Neutrophil (primary cell): ENCODE results near the gene OMD.

Experiments used
- H3K27ac ChIP-seq: fragments of 200-600 bp; sonication (generic); 2 replicates; pipeline ENCODE4 v1.5.1; 2016; ENCODE audit warnings: mild to moderate bottlenecking, moderate library complexity
- H3K27me3 ChIP-seq: fragments of 200-600 bp; sonication (generic); 2 replicates; pipeline ENCODE4 v1.6.0; 2016; ENCODE audit warnings: mild to moderate bottlenecking
- H3K36me3 ChIP-seq: fragments of 200-600 bp; sonication (generic); 2 replicates; pipeline ENCODE4 v1.5.1; 2017
- H3K4me1 ChIP-seq, 2 experiments: fragments of 200-600 bp in 1 of 2; sonication (generic) in 1 of 2; 1 replicate in 1 of 2; 2 replicates in 1 of 2; pipeline versions ENCODE4 v1.5.1 to v1.6.1; 2013 to 2016; ENCODE audit warnings: low read depth in 1 of 2, low read length in 1 of 2, mild to moderate bottlenecking in 1 of 2, moderate library complexity in 1 of 2; ENCODE audit not compliant: control insufficient read depth in 1 of 2, insufficient read depth in 1 of 2
- H3K4me3 ChIP-seq, 2 experiments: fragments of 200-600 bp in 1 of 2; sonication (generic) in 1 of 2; 1 replicate in 1 of 2; 2 replicates in 1 of 2; pipeline ENCODE4 v1.5.1; 2013 to 2016; ENCODE audit warnings: low read depth in 1 of 2, low read length in 1 of 2, mild to moderate bottlenecking in 1 of 2, moderate library complexity in 1 of 2
- H3K9me3 ChIP-seq: fragments of 200-600 bp; sonication (generic); 2 replicates; pipeline ENCODE4 v1.5.1; 2016
- CTCF ChIP-seq: fragments of 200-600 bp; sonication (generic); IDR thresholded peaks from 2 replicates; pipeline ENCODE4 v1.5.1; 2016; ENCODE audit warnings: antibody characterized with exemption

The OMD gene

GRCh38 chr9:92369075-92369474 lies 55.2 kb downstream of the OMD start:
- Histone ChIP-seq H3K4me3 (no peak overlapping the region), H3K27ac (no peak overlapping the region), H3K9me3 (no peaks in the 10 kb centered on the region), H3K36me3 (no peaks in the 10 kb centered on the region), H3K4me1 (no peaks in the 10 kb centered on the region), H3K27me3 (no peaks in the 10 kb centered on the region)
- TF ChIP-seq CTCF = no peak
